GM12864 (cell line): Measurements from ENCODE around the gene CHST11.
"Not testable (repeated sequence)": the region's sequence is repeated elsewhere in the genome, so short reads cannot be mapped to it uniquely, and the experiment has no call there.

Source experiments
- DNase-seq: peaks from one replicate; pipeline ENCODE4 v3.0.0-alpha.2; 2011; ENCODE audit warnings: low read depth
- H3K4me3 ChIP-seq: 2 replicates; pipeline ENCODE4 v1.5.1; 2011; ENCODE audit warnings: mild to moderate bottlenecking, low read depth, low read length, control low read depth
- CTCF ChIP-seq: IDR thresholded peaks from 2 replicates; pipeline ENCODE4 v1.5.1; 2011; ENCODE audit warnings: low read depth, mild to moderate bottlenecking, moderate library complexity, low read length, control low read depth, inconsistent platforms; ENCODE audit errors: missing control alignments

CHST11 gene

GRCh38 chr12:104605685-104606084, 148.9 kb downstream of the CHST11 start:
- no peak for TF ChIP-seq CTCF
- no peak overlapping the region for H3K4me3 ChIP-seq
- DNase-seq: no peak

- H3K4me3 ChIP-seq: no peak overlapping the region
- no peak for DNase-seq
- no peak for TF ChIP-seq CTCF
These were observed 152.2 kb downstream of the CHST11 start for GRCh38 chr12:104608998-104609397.

- no peak overlapping the region for H3K4me3 ChIP-seq
These were observed 152.7 kb downstream of the CHST11 start for GRCh38 chr12:104609445-104609844.

GRCh38 chr12:104610513-104611235, 153.9 kb downstream of the CHST11 start:
- no peak for TF ChIP-seq CTCF
- no peak overlapping the region for H3K4me3 ChIP-seq
- DNase-seq: no peak

More at GRCh38 chr12:104609445-104609844, 152.7 kb downstream of the CHST11 start:
- no peak for TF ChIP-seq CTCF
- DNase-seq: no peak

- no peak for TF ChIP-seq CTCF
- no peak overlapping the region for H3K4me3 ChIP-seq
- no peak for DNase-seq
These were observed 154.9 kb downstream of the CHST11 start for GRCh38 chr12:104611671-104612070.

GRCh38 chr12:104613372-104613771, 156.6 kb downstream of the CHST11 start:
- not testable (repeated sequence) for DNase-seq, H3K4me3 ChIP-seq

- DNase-seq: no peak
- TF ChIP-seq CTCF: no peak
- H3K4me3 ChIP-seq: no peak overlapping the region
These were observed 158.4 kb downstream of the CHST11 start for GRCh38 chr12:104615048-104615561.
